Stimulated activated CD4-positive, alpha-beta T cell treated with anti-CD3 and anti-CD28 coated beads, Interleukin-4, amount 100 ng/mL, for 4 hours (primary cell): ENCODE measurements around the gene AP5M1.
"Not testable (repeated sequence)": the region's sequence is repeated elsewhere in the genome, so short reads cannot be mapped to it uniquely, and the experiment has no call there.

ENCODE experiments used
- DNase-seq, 2 experiments: peaks; one replicate each; pipeline ENCODE4 v3.0.0-alpha.2; 2020

Gene AP5M1

GRCh38 chr14:57268161-57269069 is at the start of gene AP5M1, which contains the start of gene EXOC5:
Gene AP5M1 (plus strand): TSS chr14:57268971. CDS start chr14:57269315, 344 bp downstream.
Gene EXOC5 (minus strand): TSS chr14:57268905. CDS start chr14:57268648, 257 bp downstream.
- peak; percentile 85 for DNase-seq

DNA sequence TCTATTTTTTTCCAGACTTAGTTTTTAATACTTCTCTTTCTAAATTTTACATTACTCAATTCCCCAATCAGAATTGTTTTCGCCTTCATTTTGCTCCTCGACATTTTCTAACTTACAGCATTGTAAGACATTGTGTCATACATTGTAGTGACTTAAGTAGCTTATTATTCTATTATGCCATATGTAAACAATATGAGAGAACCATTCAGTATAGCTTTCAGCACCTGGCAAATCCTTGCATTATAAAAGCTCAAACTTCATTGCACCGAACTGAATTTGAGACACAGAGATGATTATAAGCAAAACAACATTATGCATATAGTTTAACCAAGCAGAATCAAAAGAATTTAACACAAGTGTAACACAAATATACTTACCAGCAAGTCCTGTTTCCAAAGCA is 46.8 kb upstream of the AP5M1 start:
- DNase-seq: no peak

- DNase-seq: no peak
Measured at GRCh38 chr14:57227083-57227482, 41.7 kb upstream of the AP5M1 start.

DNA sequence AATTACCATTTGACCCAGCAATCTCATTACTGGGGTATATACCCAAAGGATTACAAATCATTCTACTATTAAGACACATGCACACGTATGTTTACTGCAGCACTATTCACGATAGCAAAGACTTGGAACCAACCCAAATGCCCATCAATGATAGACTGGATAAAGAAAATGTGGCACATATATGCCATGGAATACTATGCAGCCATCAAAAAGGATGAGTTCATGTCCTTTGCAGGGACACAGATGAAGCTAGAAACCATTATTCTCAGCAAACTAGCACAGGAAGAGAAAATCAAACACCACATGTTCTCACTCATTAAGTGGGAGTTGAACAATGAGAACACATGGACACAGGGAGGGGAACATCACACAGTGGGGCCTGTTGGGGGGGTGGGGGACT is 40.5 kb upstream of the AP5M1 start:
- DNase-seq: not testable (repeated sequence)

DNA sequence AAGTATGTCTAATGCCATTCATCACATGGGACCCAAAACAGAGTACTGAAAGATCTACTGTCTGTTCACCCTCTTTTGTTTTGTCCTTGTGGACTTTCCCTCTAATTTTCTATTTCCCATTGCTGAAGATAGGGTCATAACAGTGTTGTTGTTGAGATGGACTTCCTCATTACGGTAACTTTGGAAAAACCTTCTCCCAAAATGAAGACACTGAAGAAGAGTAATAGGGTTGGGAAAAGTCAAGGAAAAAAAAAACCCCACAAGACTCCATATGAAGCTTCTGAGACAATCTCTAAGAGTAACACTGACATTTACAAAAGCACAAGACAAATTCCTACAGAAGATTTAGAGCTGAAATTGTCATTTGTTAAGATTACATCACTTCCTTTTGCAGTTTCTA is 36.8 kb upstream of the AP5M1 start:
- no peak for DNase-seq

DNA sequence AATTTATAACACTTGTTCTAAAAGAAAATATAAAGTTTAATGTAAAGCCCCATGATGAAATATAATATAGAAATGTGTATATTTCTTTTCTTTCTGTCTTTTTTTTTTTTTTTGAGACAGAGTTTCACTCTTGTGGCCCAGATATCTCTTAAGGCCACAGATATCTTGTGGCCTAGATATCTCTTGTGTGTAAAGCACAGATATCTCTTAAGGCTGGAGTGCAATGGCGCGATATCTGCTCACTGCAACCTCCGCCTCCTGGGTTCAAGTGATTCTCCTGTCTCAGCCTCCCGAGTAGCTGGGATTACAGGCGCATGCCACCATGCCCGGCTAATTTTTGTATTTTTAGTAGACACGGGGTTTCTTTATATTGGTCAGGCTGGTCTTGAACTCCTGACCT is 28.7 kb upstream of the AP5M1 start:
- DNase-seq: not testable (repeated sequence)

GRCh38 chr14:57243320-57243719 is 25.5 kb upstream of the AP5M1 start:
- DNase-seq: no peak

DNA sequence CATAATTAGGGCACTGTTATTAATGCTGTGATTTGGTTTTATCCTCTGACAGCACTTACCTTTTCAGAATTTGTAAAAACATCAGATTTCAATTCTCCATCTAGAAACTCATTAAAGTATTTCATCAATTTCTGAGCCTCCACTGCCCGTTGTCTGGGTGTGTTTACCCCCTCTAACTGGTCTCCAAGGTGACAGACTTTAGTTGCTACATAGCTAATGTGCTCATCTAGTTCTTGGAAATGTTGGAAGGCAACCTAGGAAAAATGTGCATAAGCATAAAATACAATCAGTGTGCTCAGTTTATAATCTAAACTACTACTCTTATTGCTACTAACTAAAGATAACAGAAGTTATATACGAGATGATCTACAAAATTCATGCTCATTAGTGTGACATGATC is 24.7 kb upstream of the AP5M1 start:
- DNase-seq: no peak

- no peak for DNase-seq
Measured at GRCh38 chr14:57245941-57246340, 22.8 kb upstream of the AP5M1 start.

GRCh38 chr14:57246933-57247657 is 21.7 kb upstream of the AP5M1 start:
- no peak for DNase-seq

DNA sequence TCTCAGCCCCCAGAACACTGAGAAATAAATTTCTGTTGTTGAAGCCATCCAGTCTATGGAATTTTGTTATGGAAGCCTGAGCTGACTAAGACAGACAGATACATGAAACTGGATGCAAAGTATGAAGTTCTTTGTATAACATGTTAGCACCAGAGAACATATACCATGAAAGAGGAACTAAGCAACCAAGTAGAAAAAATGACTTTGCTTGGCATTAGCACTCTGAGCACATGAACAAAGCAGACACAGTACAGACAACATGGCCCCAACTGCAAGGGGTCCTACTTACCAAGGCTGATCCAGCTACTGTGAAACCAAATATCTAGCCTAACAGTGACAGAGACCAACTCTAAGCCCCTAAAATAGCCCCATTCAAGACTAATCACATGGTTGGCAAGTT is 13.9 kb upstream of the AP5M1 start:
- DNase-seq: no peak

DNA sequence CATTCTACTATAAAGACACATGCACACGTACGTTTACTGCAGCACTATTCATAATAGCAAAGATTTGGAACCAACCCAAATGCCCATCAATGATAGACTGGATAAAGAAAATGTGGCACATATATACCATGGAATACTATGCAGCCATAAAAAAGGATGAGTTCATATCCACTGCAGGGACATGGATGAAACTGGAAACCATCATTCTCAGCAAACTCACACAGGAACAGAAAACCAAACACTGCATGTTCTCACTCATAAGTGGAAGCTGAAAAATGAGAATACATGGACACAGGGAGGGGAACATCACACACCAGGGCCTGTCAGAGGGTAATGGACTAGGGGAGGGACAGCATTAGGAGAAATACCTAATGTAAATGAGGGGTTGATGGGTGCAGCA is 10.6 kb upstream of the AP5M1 start:
- not testable (repeated sequence) for DNase-seq

DNA sequence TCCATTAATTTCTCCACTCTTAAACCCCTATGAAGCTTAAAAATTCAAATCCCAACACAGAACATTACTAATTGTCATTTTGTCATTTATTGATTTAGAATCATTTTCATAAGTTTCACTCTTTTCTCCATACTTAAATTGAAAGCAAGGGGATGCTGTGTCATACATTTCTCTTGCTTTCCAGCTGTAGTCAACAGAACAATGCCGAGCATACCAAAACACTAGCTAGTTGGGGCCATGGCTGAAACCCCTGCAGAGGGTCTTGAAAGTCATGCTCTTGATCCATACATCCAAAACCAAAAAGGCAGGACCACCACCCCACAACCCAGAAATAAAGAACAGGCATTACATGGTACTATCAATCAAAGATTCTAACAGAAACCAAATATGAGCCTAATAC is 9.1 kb upstream of the AP5M1 start:
- DNase-seq: no peak

DNA sequence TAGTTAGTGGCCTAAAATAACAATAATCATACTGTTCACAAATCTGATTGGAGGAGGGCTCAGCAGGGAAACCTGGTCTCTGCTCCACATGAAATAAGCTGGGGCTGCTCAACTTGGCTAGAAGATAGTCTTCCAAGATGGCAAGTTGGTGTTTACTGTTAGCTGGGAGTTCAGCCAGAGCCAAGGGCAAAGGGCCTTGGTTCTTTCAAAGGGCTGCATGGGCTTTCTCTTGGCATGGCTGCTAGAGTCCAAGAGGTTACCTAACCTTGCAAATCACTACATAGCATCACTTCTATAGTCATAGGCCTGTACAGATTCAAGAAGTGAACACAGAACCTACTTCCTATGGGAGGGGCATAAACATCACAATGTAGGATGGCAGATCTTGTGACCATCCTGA is 7.2 kb upstream of the AP5M1 start:
- no peak for DNase-seq

DNA sequence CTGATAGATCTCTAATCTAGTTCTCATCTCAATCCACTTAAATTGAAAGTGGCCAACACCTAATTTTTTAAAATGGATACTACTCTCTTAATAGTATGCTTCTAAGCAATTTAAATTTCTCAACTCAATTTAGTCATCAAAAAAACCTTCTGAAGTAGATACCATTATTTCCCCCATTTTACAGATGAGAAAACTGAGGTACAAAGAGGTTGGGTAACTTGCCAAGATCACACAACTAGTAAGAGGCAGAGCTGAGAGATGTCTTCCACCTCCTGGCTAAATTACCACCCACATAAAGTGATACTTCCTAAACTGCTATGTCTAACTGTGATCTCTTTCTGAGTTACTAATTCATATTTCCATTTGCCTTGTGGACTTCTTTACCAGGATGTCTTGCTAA is 6.7 kb upstream of the AP5M1 start:
- no peak for DNase-seq

DNA sequence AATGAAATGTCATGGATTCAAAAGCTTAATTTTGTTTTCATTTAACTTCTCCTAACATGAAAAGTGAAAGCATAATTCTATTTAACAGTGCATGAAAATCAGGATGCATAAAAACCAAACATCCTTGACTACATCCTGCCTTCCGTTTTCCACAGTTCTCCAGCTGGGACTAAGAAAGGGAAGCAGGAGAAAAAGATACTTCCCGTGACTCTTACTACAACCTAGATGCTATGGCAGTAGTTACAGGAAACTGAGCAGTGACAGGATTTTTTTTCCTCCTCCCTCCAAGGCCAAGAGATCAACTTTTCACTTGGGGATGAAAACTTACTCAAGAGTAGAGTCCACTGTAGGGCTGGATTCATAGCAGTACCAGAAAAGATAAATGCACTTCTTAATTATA is 2.7 kb upstream of the AP5M1 start:
- DNase-seq: no peak

DNA sequence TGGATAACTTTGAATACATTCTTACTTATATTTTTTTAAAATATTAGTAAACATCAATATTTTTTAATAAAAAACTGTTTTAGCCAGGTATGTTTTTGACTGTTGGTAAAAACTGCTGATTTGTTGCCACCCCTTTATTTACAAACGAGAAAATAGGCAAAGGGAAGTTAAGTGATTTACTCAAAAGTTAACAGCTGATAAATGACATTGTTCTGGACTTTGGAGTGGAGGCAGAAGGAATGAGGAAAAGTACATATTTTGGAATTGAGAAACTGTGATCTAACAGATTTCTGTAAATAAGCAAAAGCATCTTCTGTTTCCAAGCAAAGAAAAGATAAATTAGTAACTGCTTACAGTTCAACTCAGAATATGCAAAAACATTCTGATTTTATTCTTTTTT is 4.5 kb downstream of the AP5M1 start:
- DNase-seq: no peak

- no peak for DNase-seq
Measured at GRCh38 chr14:57274551-57274950, 5.8 kb downstream of the AP5M1 start.

DNA sequence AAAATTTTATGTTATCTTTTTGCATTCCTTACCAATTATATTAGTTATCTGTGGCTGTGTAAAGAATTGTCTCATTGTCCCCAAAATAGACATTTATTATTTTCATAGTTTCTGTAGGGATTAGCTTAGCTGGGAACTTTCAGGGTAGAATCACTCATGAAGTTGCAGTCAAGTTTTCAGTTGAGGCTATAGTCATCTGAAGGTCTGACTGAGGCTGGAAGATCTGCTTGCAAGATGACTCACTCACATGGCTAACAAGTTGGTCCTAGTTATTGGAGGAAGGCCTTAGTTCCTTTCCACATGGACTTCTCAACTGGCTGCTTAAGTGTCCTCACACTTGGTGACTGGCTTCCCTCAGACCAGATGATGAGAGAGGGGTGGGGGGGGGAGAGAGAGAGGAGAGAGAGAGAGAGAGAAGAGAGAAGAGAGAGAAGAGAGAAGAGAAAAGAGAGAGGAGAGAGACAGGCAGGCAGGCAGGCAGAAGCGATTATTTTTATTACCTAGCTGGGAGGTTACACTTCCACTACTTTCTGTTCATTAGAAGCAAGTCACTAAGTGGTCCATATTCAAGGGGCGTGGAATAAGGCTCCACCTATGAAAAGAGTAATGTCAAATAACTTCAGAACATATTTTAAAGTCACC is 6.4 kb downstream of the AP5M1 start:
- no peak for DNase-seq

DNA sequence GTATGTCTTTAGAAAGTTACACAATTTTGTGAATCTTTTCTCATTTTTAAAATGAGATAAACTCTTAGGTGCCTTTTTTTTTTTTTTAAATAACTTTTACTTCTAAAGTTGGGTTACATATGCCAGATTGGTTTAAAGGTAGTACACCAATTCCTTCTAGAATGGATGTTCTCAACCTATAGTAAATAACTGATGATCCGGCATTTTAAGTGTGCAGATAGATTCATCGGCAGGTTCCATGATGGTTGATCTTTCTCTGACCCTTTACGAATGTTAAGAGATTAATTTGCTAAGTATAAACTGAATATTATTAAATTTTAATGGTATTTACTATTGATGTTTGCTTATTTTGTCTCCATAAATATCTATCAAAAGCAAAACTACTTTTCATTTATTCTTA is 8.3 kb downstream of the AP5M1 start:
- DNase-seq: no peak

- no peak for DNase-seq
Measured at GRCh38 chr14:57287745-57288144, 19.0 kb downstream of the AP5M1 start.

GRCh38 chr14:57290751-57291150 is 22.0 kb downstream of the AP5M1 start:
- DNase-seq: no peak
